Heart right ventricle (tissue), 16 donors: ENCODE data around the gene MEF2D. TPM values are rescaled to one million over a fixed set of nuclear protein-coding genes. Genes with fewer than 3 reads are reported as not detected.

Experiments used
- ATAC-seq, 8 donors: fragments of 200-7000 bp; cut with Tn5 transposase; one replicate each; pipeline ENCODE4 v1.9.1; 2020; ENCODE audit warnings: mild to moderate bottlenecking in 8 of 8, moderate library complexity in 8 of 8, moderate number of reproducible peaks in 1 of 8
- DNase-seq, 2 donors: peaks; one replicate each; pipeline ENCODE4 v3.0.0-alpha.2; 2020
- H3K27ac ChIP-seq, 10 donors: fragments of 200-600 bp; sonication (generic) in 2 of 10; one replicate each; pipeline versions ENCODE4 v1.5.0 to v1.8.0; 2020 to 2022; ENCODE audit warnings: mild to moderate bottlenecking in 3 of 10
- H3K27me3 ChIP-seq, 7 donors: fragments of 200-600 bp; one replicate each; pipeline ENCODE4 v1.8.0; 2021 to 2022; ENCODE audit warnings: mild to moderate bottlenecking in 2 of 7
- H3K36me3 ChIP-seq, 9 donors: fragments of 200-600 bp; sonication (generic) in 1 of 9; one replicate each; pipeline versions ENCODE4 v1.5.0 to v1.8.0; 2020 to 2022; ENCODE audit warnings: mild to moderate bottlenecking in 2 of 9
- H3K4me1 ChIP-seq, 9 donors: fragments of 200-600 bp; sonication (generic) in 1 of 9; one replicate each; pipeline versions ENCODE4 v1.5.0 to v1.8.0; 2020 to 2022; ENCODE audit warnings: mild to moderate bottlenecking in 4 of 9
- H3K4me3 ChIP-seq, 10 donors: fragments of 200-600 bp; sonication (generic) in 2 of 10; one replicate each; pipeline versions ENCODE4 v1.5.0 to v1.8.0; 2020 to 2022; ENCODE audit warnings: mild to moderate bottlenecking in 7 of 10, moderate library complexity in 2 of 10
- H3K9me3 ChIP-seq, 11 donors: fragments of 200-600 bp in 10 of 11; sonication (generic) in 2 of 11; one replicate each; pipeline versions ENCODE4 v1.5.0 to v1.8.0; 2013 to 2022; ENCODE audit warnings: mild to moderate bottlenecking in 2 of 11, control low read depth in 1 of 11, moderate library complexity in 1 of 11
- WGBS, 2 donors: extraction: QIAGEN DNeasy Blood & Tissue Kit; methylation state at CpG; one replicate each; pipeline ENCODE4 v1.1.7; 2013; ENCODE audit warnings: inconsistent platforms in 1 of 2; 5-methylcytosine and 5-hydroxymethylcytosine counted together
- intact Hi-C, 10 donors: fragments of 100-400 bp; cut with DNase I; formaldehyde crosslinking; loops; one replicate each; pipeline versions ENCODE4 v1.11.1 to v1.14.2; 2022
- polyA plus RNA-seq, 2 donors: library from polyadenylated mRNA; stranded (reverse); fragments of 200-250 nt; gene quantifications; one replicate each; pipeline ENCODE4 v1.2.3, GENCODE V29; 2013
- total RNA-seq, 10 donors: library from RNA; stranded (reverse); fragmentation: NEBNext Ultra II Directional in 3 of 10; extraction: Animal tissue kit (Norgen Biotek cat#: 25700) in 3 of 10; gene quantifications; one replicate each; pipeline versions ENCODE4 v1.2.1 to v1.2.4, GENCODE V29; 2021 to 2023
- TF ChIP-seq, protein P1 (sequence below), 9 donors: fragments of 200-600 bp; sonication (generic) in 2 of 9; IDR thresholded peaks; one replicate each; pipeline versions ENCODE4 v1.5.0 to v1.8.0; 2021 to 2022; ENCODE audit warnings: antibody characterized with exemption in 9 of 9, mild to moderate bottlenecking in 5 of 9, moderate library complexity in 1 of 9
- donor health status: Arrhythmogenic right ventricular cardiomyopathy.
- donor health status: ischemic (EF 13 %, LVEDD 7.1; RV severe dilation, severe dysfunction).
- donor health status: healthy with polysubstance abuse.
- donor health status: DM: no; HTN: yes; CAD: no.
- donor health status: DM: no; HTN: no; CAD: no.
- donor health status: ischemic (EF 25% LVEDD 6.9; RV normal size, moderate dysfunction).
- donor health status: ischemic (EF 25% LVEDD 5.7; RV mildly dilated, moderate dysfunction).
- donor health status: healthy.
- donor health status: DM: yes; HTN: yes; CAD: no.
- donor health status: Ischemic cardiomyopathy.
- donor health status: ischemic (EF 35%, LVEDD 5.7; RV mildly dilated, moderate dysfunction).
- donor health status: nonischemic (EF 11% LVEDD 7.7; RV severe dilation, severe dysfunction).
- donor health status: DM: yes; HTN: yes; CAD: no.
- donor health status: PGD.
- donor health status: ischemic (EF 29% LVEDD 5.4; RV normal size, mild dysfunction).
- donor health status: nonischemic (EF 23%, LVEDD 6.1; RV moderate dilation, normal function).

MEF2D gene
- total and polyA plus RNA-seq, 12 donors, result 31.6 to 127 (median 94.9) TPM

DNA sequence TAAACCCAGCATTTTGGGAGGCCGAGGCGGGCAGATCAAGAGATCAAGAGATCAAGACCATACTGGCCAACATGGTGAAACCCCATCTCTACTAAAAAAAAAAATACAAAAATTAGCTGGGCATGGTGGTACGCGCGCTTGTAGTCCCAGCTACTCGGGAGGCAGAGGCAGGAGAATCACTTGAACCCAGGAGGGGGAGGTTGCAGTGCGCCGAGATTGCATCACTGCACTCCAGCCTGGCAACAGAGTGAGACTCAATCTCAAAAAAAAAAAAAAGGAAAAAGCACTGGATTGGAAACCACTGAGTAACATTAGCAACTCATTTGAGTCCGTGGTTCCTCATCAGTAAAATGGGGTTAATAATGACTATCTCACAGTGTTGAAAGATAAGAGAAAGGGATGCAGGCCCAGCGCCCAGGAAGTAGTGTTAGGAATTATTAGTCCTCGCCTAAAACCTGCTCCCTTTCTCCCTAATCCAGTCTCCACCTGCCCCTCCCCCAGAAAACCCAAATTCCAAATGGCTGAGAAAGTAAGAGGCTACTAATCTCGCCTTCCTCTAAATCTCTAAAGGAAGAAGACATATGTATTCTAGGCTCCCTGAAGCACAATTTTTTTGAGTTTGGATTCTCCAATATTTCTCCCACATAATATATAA, 82.0 kb downstream of the MEF2D start:
- ATAC-seq (no peak), DNase-seq (no peak)
- Histone ChIP-seq H3K9me3 (no peaks in the 10 kb centered on the region), H3K36me3 (no peaks in the 10 kb centered on the region), H3K27me3 (peaks cover 26 to 100% (median 99%) of the 10 kb centered on the region in 7 donors), H3K4me3 (no peak overlapping the region), H3K4me1 (peaks cover 9 to 29% (median 21%) of the 10 kb centered on the region in 9 donors), H3K27ac (no peak overlapping the region)
- whole genome bisulfite sequencing, 2 donors, result 84 to 86% methylated on average over 12 of the region's 12 CpGs
- intact Hi-C loops, result loop anchor here in 1 of 10 donors (5.0 kb wide), 1 partner anchor 569 kb away; no protein-coding TSS in a partner anchor
- TF ChIP-seq, protein P1, sequence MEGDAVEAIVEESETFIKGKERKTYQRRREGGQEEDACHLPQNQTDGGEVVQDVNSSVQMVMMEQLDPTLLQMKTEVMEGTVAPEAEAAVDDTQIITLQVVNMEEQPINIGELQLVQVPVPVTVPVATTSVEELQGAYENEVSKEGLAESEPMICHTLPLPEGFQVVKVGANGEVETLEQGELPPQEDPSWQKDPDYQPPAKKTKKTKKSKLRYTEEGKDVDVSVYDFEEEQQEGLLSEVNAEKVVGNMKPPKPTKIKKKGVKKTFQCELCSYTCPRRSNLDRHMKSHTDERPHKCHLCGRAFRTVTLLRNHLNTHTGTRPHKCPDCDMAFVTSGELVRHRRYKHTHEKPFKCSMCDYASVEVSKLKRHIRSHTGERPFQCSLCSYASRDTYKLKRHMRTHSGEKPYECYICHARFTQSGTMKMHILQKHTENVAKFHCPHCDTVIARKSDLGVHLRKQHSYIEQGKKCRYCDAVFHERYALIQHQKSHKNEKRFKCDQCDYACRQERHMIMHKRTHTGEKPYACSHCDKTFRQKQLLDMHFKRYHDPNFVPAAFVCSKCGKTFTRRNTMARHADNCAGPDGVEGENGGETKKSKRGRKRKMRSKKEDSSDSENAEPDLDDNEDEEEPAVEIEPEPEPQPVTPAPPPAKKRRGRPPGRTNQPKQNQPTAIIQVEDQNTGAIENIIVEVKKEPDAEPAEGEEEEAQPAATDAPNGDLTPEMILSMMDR (IDR thresholded peaks at IDR 0.05), result no peak

DNA sequence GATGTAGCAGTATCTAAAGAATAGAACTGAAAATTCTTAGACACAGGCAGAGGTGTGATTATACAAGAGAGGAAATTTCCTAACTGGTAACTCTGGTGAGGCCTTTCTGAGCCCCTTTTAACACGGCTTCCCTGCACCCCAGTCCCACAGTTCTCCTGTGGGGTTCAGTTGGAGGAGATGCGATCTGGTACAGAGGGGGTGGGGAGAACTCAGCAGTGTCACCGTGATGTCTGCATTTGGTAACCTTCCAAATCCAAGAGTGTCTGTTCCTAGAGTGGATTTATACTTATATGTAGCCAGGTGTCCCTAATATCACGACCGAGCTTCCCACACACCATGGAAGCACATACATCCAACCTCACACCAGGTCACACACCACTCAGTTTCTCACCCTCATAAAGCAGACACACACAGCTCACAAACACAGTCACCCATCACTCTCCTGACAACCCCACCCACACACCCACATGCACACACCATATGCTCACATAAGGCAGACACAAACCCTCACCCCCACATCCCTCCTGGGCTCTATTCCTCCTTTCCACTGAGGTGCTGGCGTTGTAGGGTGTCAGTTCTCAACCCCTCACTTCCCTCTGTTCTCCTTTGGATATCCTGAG, 83.1 kb downstream of the MEF2D start:
- DNase-seq (no peak), ATAC-seq (no peak)
- TF ChIP-seq, protein P1 (IDR thresholded peaks at IDR 0.05), result no peak
- Histone ChIP-seq H3K27me3 (peaks cover 26 to 100% (median 94%) of the 10 kb centered on the region in 7 donors), H3K4me3 (no peak overlapping the region), H3K36me3 (no peaks in the 10 kb centered on the region), H3K9me3 (no peaks in the 10 kb centered on the region), H3K27ac (no peak overlapping the region), H3K4me1 (peaks cover 9 to 28% (median 21%) of the 10 kb centered on the region in 9 donors)
- intact Hi-C loops, result loop anchor here in 1 of 10 donors (5.0 kb wide), 1 partner anchor 570 kb away; no protein-coding TSS in a partner anchor
- WGBS, 2 donors, result 80 to 82% methylated on average over 6 of the region's 6 CpGs

DNA sequence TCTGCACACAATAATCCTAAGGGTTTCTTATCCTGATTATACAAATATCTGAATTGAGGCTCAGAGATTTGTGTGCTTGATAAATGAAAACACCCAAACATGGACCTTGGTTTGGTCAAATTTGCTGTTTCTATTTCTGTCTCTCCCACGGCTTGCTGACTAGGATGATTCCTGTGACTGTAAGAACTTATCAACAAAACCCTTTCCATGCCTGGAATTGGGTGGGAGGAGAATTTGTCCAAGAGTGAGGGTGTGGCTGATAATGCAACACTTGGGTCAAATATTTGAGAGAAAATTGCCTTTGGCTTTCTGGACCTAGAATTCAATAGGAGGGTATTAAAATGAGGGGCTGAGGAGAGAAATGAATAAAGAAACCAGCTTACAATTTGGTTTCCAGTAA, 83.6 kb downstream of the MEF2D start:
- H3K27me3 ChIP-seq, result peaks cover 24 to 97% (median 89%) of the 10 kb centered on the region in 7 donors

DNA sequence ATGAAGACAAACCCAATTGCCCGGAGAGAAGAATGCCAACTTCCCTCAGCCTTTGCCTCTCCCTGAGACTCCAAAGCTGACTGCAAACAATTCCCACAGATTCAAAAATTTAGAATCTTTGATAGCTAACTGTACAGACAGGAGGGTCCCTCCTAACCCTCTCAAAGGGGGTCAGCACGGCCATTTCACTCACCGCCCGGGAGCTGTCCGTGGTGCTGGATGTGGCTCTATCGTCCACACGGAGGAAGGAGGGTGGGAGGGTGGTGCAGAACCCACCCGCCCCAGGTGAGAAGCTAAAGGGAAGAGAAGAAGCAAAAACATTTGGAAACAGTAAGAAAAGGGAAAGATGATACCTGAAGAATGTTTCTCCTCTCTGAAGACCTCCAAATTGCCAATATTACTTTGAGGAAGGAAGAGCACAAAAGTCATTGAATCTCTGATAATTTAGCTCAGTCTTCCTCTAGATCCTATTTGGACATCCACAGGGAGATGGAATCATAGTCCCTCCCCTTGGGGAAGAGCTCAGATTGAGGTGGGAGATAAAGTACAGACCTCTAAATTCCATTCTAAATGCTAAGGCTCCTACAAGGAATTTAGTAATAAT, 86.0 kb downstream of the MEF2D start:
- H3K9me3 ChIP-seq, result no peaks in the 10 kb centered on the region
- H3K27ac ChIP-seq, result no peak overlapping the region
- peaks cover 0 to 1% (median 0%) of the 10 kb centered on the region in 9 donors for H3K4me1 ChIP-seq
- WGBS, 2 donors, result 15 to 17% methylated on average over 8 of the region's 8 CpGs
- ATAC-seq (no peak), DNase-seq (no peak)
- no peak overlapping the region for H3K4me3 ChIP-seq
- H3K27me3 ChIP-seq, result peaks cover 3 to 96% (median 76%) of the 10 kb centered on the region in 7 donors
- no peaks in the 10 kb centered on the region for H3K36me3 ChIP-seq
- intact Hi-C loops, result loop anchor here in 1 of 10 donors (5.0 kb wide), 1 partner anchor 573 kb away; no protein-coding TSS in a partner anchor
- TF ChIP-seq, protein P1 (IDR thresholded peaks at IDR 0.05), result no peak

More for the DNA sequence above, 83.6 kb downstream of the MEF2D start:
- Histone ChIP-seq H3K9me3 (no peaks in the 10 kb centered on the region), H3K4me1 (peaks cover 9 to 26% (median 21%) of the 10 kb centered on the region in 9 donors), H3K4me3 (no peak overlapping the region), H3K36me3 (no peaks in the 10 kb centered on the region), H3K27ac (no peak overlapping the region)
- TF ChIP-seq, protein P1 (IDR thresholded peaks at IDR 0.05), result no peak
- no peak for ATAC-seq
- 31 to 42% methylated on average over 1 of the region's 1 CpG for WGBS, 2 donors
- DNase-seq, result no peak
- intact Hi-C loops, result loop anchor here in 1 of 10 donors (5.0 kb wide), 1 partner anchor 570 kb away; no protein-coding TSS in a partner anchor
